Activated naive CD4-positive, alpha-beta T cell treated with Interleukin-2 at 50 U/mL for 16 hours (primary cell): ENCODE data around the gene RHOC.
"Not testable (repeated sequence)": the region's sequence is repeated elsewhere in the genome, so short reads cannot be mapped to it uniquely, and the experiment has no call there.

ENCODE experiments used
- DNase-seq: peaks from one replicate; pipeline ENCODE4 v3.0.0-alpha.2; 2020

RHOC gene

GRCh38 chr1:112706505-112707220, at the start of gene RHOC:
RHOC (minus strand) TSS chr1:112707127; CDS start chr1:112703799, 3,328 bp downstream.
- DNase-seq, result peak; percentile 42

GRCh38 chr1:112754116-112754628, 47.2 kb upstream of the RHOC start:
- DNase-seq, result no peak

- no peak for DNase-seq
Measured at GRCh38 chr1:112748396-112748795, 41.5 kb upstream of the RHOC start.

GRCh38 chr1:112744009-112744578, 37.2 kb upstream of the RHOC start:
- DNase-seq, result no peak

- no peak for DNase-seq
Measured at GRCh38 chr1:112743174-112744008, 36.5 kb upstream of the RHOC start.

- DNase-seq, result no peak
Measured at GRCh38 chr1:112737573-112737972, 30.6 kb upstream of the RHOC start.

- no peak for DNase-seq
Measured at GRCh38 chr1:112735752-112736151, 28.8 kb upstream of the RHOC start.

GRCh38 chr1:112731451-112731850, 24.5 kb upstream of the RHOC start:
- DNase-seq, result no peak

GRCh38 chr1:112729909-112730308, 23.0 kb upstream of the RHOC start:
- no peak for DNase-seq

- DNase-seq, result not testable (repeated sequence)
Measured at GRCh38 chr1:112729011-112729410, 22.1 kb upstream of the RHOC start.

GRCh38 chr1:112728306-112728971, 21.5 kb upstream of the RHOC start:
- DNase-seq, result not testable (repeated sequence)

GRCh38 chr1:112727716-112728115, 20.8 kb upstream of the RHOC start:
- DNase-seq, result no peak

- DNase-seq, result not testable (repeated sequence)
Measured at GRCh38 chr1:112724240-112724639, 17.3 kb upstream of the RHOC start.

- DNase-seq, result no peak
Measured at GRCh38 chr1:112723511-112723839, 16.5 kb upstream of the RHOC start.

GRCh38 chr1:112722601-112723510, 15.9 kb upstream of the RHOC start:
- peak; percentile 32 for DNase-seq

- DNase-seq, result no peak
Measured at GRCh38 chr1:112721966-112722524, 15.1 kb upstream of the RHOC start.

- not testable (repeated sequence) for DNase-seq
Measured at GRCh38 chr1:112721294-112721693, 14.4 kb upstream of the RHOC start.

GRCh38 chr1:112720800-112721199, 13.9 kb upstream of the RHOC start:
- DNase-seq, result no peak

- no peak for DNase-seq
Measured at GRCh38 chr1:112719706-112720105, 12.8 kb upstream of the RHOC start.

GRCh38 chr1:112718691-112719418, 11.9 kb upstream of the RHOC start:
- peak; percentile 78 for DNase-seq
